Skeletal muscle satellite cell (primary cell): ENCODE results near the gene CCNY.

ENCODE experiments used
- H3K27me3 ChIP-seq: 2 replicates; pipeline ENCODE4 v1.7.0; 2013; ENCODE audit warnings: low read length; ENCODE audit not compliant: control insufficient read depth, insufficient read depth
- H3K36me3 ChIP-seq: 2 replicates; pipeline ENCODE4 v1.7.0; 2013; ENCODE audit warnings: mild to moderate bottlenecking, control low read depth, low read length; ENCODE audit not compliant: insufficient read depth
- H3K4me1 ChIP-seq: 2 replicates; pipeline ENCODE4 v1.7.0; 2013; ENCODE audit warnings: low read length; ENCODE audit not compliant: control insufficient read depth, insufficient read depth
- H3K4me2 ChIP-seq: 2 replicates; pipeline ENCODE4 v1.7.0; 2013; ENCODE audit warnings: mild to moderate bottlenecking, low read length
- H3K4me3 ChIP-seq: 2 replicates; pipeline ENCODE4 v1.7.0; 2013; ENCODE audit warnings: low read length
- H3K9ac ChIP-seq: 2 replicates; pipeline ENCODE4 v1.7.0; 2013; ENCODE audit warnings: mild to moderate bottlenecking, low read depth, low read length, moderate library complexity
- H3K9me3 ChIP-seq: replicated peaks from 2 replicates; pipeline ENCODE4 v1.7.0; 2013; ENCODE audit warnings: mild to moderate bottlenecking, control low read depth, low read length

Gene CCNY

GRCh38 chr10:35390161-35390840 is 54.0 kb downstream of the CCNY start:
- Histone ChIP-seq H3K27me3 (no peaks in the 10 kb centered on the region), H3K9me3 (no peaks in the 10 kb centered on the region), H3K36me3 (no peaks in the 10 kb centered on the region), H3K4me2 (no peak overlapping the region), H3K9ac (no peak overlapping the region), H3K4me1 (peaks cover 27% of the 10 kb centered on the region), H3K4me3 (no peak overlapping the region)

- no peaks in the 10 kb centered on the region for H3K9me3 ChIP-seq
- no peak overlapping the region for H3K4me3 ChIP-seq
- H3K36me3 ChIP-seq, result no peaks in the 10 kb centered on the region
- H3K4me1 ChIP-seq, result peaks cover 27% of the 10 kb centered on the region
- H3K9ac ChIP-seq, result no peak overlapping the region
- H3K4me2 ChIP-seq, result no peak overlapping the region
- no peaks in the 10 kb centered on the region for H3K27me3 ChIP-seq
Measured at GRCh38 chr10:35390843-35391152, 54.5 kb downstream of the CCNY start.

- Histone ChIP-seq H3K4me2 (no peak overlapping the region), H3K9ac (no peak overlapping the region), H3K4me3 (no peak overlapping the region), H3K36me3 (no peaks in the 10 kb centered on the region), H3K27me3 (no peaks in the 10 kb centered on the region), H3K9me3 (no peaks in the 10 kb centered on the region), H3K4me1 (peaks cover 27% of the 10 kb centered on the region)
Measured at GRCh38 chr10:35391153-35391953, 55.0 kb downstream of the CCNY start.

GRCh38 chr10:35391954-35392262 is 55.6 kb downstream of the CCNY start:
- Histone ChIP-seq H3K27me3 (no peaks in the 10 kb centered on the region), H3K4me1 (peaks cover 22% of the 10 kb centered on the region), H3K4me3 (no peak overlapping the region), H3K4me2 (no peak overlapping the region), H3K9me3 (no peaks in the 10 kb centered on the region), H3K9ac (no peak overlapping the region), H3K36me3 (no peaks in the 10 kb centered on the region)

GRCh38 chr10:35392482-35393228 is 56.3 kb downstream of the CCNY start:
- Histone ChIP-seq H3K4me2 (no peak overlapping the region), H3K4me3 (no peak overlapping the region), H3K9ac (no peak overlapping the region), H3K36me3 (no peaks in the 10 kb centered on the region), H3K4me1 (peaks cover 20% of the 10 kb centered on the region), H3K27me3 (no peaks in the 10 kb centered on the region), H3K9me3 (no peaks in the 10 kb centered on the region)

- Histone ChIP-seq H3K36me3 (no peaks in the 10 kb centered on the region), H3K9ac (no peak overlapping the region), H3K27me3 (no peaks in the 10 kb centered on the region), H3K9me3 (no peaks in the 10 kb centered on the region), H3K4me3 (no peak overlapping the region), H3K4me2 (no peak overlapping the region), H3K4me1 (peaks cover 23% of the 10 kb centered on the region)
Measured at GRCh38 chr10:35394411-35394851, 58.1 kb downstream of the CCNY start.

- no peaks in the 10 kb centered on the region for H3K27me3 ChIP-seq
- no peak overlapping the region for H3K4me2 ChIP-seq
- no peaks in the 10 kb centered on the region for H3K36me3 ChIP-seq
- H3K9ac ChIP-seq, result no peak overlapping the region
- no peak overlapping the region for H3K4me3 ChIP-seq
- H3K4me1 ChIP-seq, result peaks cover 23% of the 10 kb centered on the region
- H3K9me3 ChIP-seq, result no peaks in the 10 kb centered on the region
Measured at GRCh38 chr10:35394934-35395333, 58.6 kb downstream of the CCNY start.

- Histone ChIP-seq H3K4me2 (no peak overlapping the region), H3K9me3 (no peaks in the 10 kb centered on the region), H3K9ac (no peak overlapping the region), H3K27me3 (no peaks in the 10 kb centered on the region), H3K36me3 (no peaks in the 10 kb centered on the region), H3K4me1 (peaks cover 33% of the 10 kb centered on the region), H3K4me3 (no peak overlapping the region)
Measured at GRCh38 chr10:35396560-35397434, 60.5 kb downstream of the CCNY start.

- Histone ChIP-seq H3K4me1 (peaks cover 33% of the 10 kb centered on the region), H3K9me3 (no peaks in the 10 kb centered on the region), H3K9ac (no peak overlapping the region), H3K36me3 (no peaks in the 10 kb centered on the region), H3K27me3 (no peaks in the 10 kb centered on the region), H3K4me2 (peak overlapping the region; percentile 26), H3K4me3 (no peak overlapping the region)
Measured at GRCh38 chr10:35397953-35398352, 61.6 kb downstream of the CCNY start.

- H3K9me3 ChIP-seq, result no peaks in the 10 kb centered on the region
- H3K4me2 ChIP-seq, result peak overlapping the region; percentile 26
- no peak overlapping the region for H3K9ac ChIP-seq
- H3K36me3 ChIP-seq, result no peaks in the 10 kb centered on the region
- no peaks in the 10 kb centered on the region for H3K27me3 ChIP-seq
- peaks cover 33% of the 10 kb centered on the region for H3K4me1 ChIP-seq
- no peak overlapping the region for H3K4me3 ChIP-seq
Measured at GRCh38 chr10:35398355-35398754, 62.0 kb downstream of the CCNY start.

- Histone ChIP-seq H3K4me2 (no peak overlapping the region), H3K9me3 (no peaks in the 10 kb centered on the region), H3K36me3 (no peaks in the 10 kb centered on the region), H3K27me3 (no peaks in the 10 kb centered on the region), H3K4me3 (no peak overlapping the region), H3K9ac (no peak overlapping the region), H3K4me1 (peaks cover 32% of the 10 kb centered on the region)
Measured at GRCh38 chr10:35398908-35399307, 62.6 kb downstream of the CCNY start.
